ENCODE results near the gene SLC16A5. TPM values are rescaled to one million over a fixed set of nuclear protein-coding genes. Genes with fewer than 3 reads are reported as not detected.
A peak's percentile ranks its signal among the peaks of the same experiment; 100 is the strongest.

SLC16A5 gene
- total RNA-seq, 4 donors from 2014 or later = 1.5 to 7.9 (median 6.9) TPM

DNA sequence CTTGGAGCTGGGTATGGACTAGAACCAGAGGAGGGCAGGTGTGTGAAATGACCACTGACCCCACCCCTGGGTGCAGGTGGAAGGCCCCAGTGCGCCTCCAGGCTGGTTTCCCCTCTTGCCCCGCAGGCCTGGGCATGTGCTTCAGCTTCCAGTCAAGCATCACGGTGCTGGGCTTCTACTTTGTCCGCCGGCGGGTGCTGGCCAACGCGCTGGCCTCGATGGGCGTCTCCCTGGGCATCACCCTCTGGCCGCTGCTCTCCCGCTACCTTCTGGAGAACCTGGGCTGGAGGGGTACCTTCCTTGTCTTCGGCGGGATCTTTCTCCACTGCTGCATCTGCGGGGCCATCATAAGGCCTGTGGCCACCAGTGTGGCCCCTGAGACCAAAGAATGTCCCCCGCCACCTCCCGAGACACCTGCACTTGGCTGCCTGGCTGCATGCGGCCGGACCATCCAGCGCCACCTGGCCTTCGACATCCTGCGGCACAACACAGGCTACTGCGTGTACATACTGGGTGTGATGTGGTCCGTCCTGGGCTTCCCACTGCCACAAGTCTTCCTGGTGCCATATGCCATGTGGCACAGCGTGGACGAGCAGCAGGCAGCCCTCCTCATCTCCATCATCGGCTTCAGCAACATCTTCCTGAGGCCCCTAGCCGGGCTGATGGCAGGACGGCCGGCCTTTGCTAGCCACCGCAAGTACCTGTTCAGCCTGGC is 12.3 kb downstream of the SLC16A5 start:
- TF ChIP-seq, protein P1, sequence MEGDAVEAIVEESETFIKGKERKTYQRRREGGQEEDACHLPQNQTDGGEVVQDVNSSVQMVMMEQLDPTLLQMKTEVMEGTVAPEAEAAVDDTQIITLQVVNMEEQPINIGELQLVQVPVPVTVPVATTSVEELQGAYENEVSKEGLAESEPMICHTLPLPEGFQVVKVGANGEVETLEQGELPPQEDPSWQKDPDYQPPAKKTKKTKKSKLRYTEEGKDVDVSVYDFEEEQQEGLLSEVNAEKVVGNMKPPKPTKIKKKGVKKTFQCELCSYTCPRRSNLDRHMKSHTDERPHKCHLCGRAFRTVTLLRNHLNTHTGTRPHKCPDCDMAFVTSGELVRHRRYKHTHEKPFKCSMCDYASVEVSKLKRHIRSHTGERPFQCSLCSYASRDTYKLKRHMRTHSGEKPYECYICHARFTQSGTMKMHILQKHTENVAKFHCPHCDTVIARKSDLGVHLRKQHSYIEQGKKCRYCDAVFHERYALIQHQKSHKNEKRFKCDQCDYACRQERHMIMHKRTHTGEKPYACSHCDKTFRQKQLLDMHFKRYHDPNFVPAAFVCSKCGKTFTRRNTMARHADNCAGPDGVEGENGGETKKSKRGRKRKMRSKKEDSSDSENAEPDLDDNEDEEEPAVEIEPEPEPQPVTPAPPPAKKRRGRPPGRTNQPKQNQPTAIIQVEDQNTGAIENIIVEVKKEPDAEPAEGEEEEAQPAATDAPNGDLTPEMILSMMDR (IDR thresholded peaks at IDR 0.05 in 4 of 5, conservative IDR thresholded peaks at IDR 0.05 in 1 of 5) = no peak
- no peak for TF ChIP-seq POLR2A (IDR thresholded peaks at IDR 0.05)
- no peaks in the 10 kb centered on the region for H3K9me3 ChIP-seq
- intact Hi-C loops (cut with DNase I; ENCODE audit: low total_unique reads) (no loop called here), in situ Hi-C loops (cut with MboI; ENCODE audit: low sequenced_read_pairs in 4 of 4) (no loop called here)
- no peaks in the 10 kb centered on the region for H3K27me3 ChIP-seq
- no peak for ATAC-seq
- no peak for DNase-seq
- H3K4me1 ChIP-seq = peaks cover 6 to 8% of the 10 kb centered on the region in 2 donors
- H3K36me3 ChIP-seq = peaks cover 0 to 5% of the 10 kb centered on the region in 2 donors
- H3K27ac ChIP-seq = no peak overlapping the region
- no peak overlapping the region for H3K4me3 ChIP-seq

GRCh38 chr17:75102385-75102821 is 14.6 kb downstream of the SLC16A5 start:
- TF ChIP-seq POLR2A (IDR thresholded peaks at IDR 0.05) = no peak
- TF ChIP-seq, protein P1 (IDR thresholded peaks at IDR 0.05 in 4 of 5, conservative IDR thresholded peaks at IDR 0.05 in 1 of 5) = no peak
- intact Hi-C loops (cut with DNase I; ENCODE audit: low total_unique reads) = no loop called here

DNA sequence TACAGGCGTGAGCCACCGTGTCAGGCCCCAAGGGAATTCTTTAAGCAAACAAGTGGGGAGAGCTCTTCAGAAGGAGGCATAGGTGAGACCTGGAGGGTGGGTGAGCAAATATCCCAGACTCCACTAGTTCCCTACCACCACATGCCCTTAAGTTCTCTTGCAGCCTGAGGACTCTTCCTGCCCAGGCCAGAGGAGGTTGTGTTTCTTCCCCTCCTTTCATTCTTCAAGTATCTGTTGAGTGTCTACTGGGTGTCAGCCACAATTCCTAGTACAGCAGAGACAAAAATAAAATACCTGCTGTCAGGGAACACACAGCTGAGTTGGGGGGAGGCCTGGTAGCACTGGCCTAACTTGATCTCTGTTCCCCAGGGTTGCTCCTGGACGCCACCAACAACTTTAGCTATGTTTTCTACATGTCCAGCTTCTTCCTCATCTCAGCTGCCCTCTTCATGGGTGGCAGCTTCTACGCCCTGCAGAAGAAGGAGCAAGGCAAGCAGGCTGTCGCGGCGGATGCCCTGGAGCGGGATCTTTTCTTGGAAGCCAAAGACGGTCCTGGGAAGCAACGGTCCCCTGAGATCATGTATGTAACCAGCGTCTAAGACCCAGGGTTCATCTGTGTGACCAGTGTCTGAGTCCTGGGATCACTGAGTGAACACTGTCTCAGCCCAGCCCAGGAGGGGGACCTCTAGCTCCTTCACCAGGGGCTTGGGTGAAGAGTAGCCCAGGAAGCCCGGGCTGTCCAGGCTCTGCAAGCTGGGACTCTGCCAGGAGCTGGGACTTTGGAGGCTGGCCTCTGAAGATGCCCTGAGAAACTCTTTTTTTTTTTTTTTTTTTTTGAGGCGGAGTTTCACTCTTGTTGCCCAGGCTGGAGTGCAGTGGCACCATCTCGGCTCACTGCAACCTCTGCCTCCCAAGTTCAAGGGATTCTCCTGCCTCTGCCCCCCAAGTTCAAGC is 16.1 kb downstream of the SLC16A5 start:
- Histone ChIP-seq H3K4me1 (no peaks in the 10 kb centered on the region), H3K27ac (no peak overlapping the region), H3K36me3 (peaks cover 0 to 5% of the 10 kb centered on the region in 2 donors), H3K9me3 (no peaks in the 10 kb centered on the region), H3K27me3 (no peaks in the 10 kb centered on the region), H3K4me3 (no peak overlapping the region)
- ATAC-seq = no peak
- no peak for DNase-seq
- in situ Hi-C loops (cut with MboI; ENCODE audit: low sequenced_read_pairs in 4 of 4) (no loop called here), intact Hi-C loops (cut with DNase I; ENCODE audit: low total_unique reads) (no loop called here)
- TF ChIP-seq, protein P1 (IDR thresholded peaks at IDR 0.05 in 4 of 5, conservative IDR thresholded peaks at IDR 0.05 in 1 of 5) = no peak
- TF ChIP-seq POLR2A (IDR thresholded peaks at IDR 0.05) = no peak

More at GRCh38 chr17:75102385-75102821, 14.6 kb downstream of the SLC16A5 start:
- Histone ChIP-seq H3K36me3 (peaks cover 0 to 5% of the 10 kb centered on the region in 2 donors), H3K27ac (no peak overlapping the region), H3K27me3 (no peaks in the 10 kb centered on the region), H3K9me3 (no peaks in the 10 kb centered on the region), H3K4me1 (no peaks in the 10 kb centered on the region), H3K4me3 (no peak overlapping the region)
- DNase-seq = no peak
- in situ Hi-C loops (cut with MboI; ENCODE audit: low sequenced_read_pairs in 4 of 4) = no loop called here
- no peak for ATAC-seq

- ATAC-seq = peak; percentile 45 to 48
- intact Hi-C loops (cut with DNase I; ENCODE audit: low total_unique reads) (no loop called here), in situ Hi-C loops (cut with MboI; ENCODE audit: low sequenced_read_pairs in 4 of 4) (no loop called here)
- no peak for TF ChIP-seq POLR2A (IDR thresholded peaks at IDR 0.05)
- TF ChIP-seq, protein P1 (IDR thresholded peaks at IDR 0.05 in 4 of 5, conservative IDR thresholded peaks at IDR 0.05 in 1 of 5) = peak; percentile 53 to 74 (median 71)
- Histone ChIP-seq H3K9me3 (no peaks in the 10 kb centered on the region), H3K27me3 (no peaks in the 10 kb centered on the region), H3K4me1 (peaks cover 5 to 10% of the 10 kb centered on the region in 2 donors), H3K27ac (no peak overlapping the region), H3K4me3 (no peak overlapping the region), H3K36me3 (peaks cover 0 to 3% of the 10 kb centered on the region in 2 donors)
- peak in 1 of 2 donors; percentile 41 for DNase-seq
Measured at GRCh38 chr17:75105126-75106080, 17.6 kb downstream of the SLC16A5 start.
